ENCODE measurements around the gene TM7SF2. TPM values are rescaled to one million over a fixed set of nuclear protein-coding genes. Genes with fewer than 3 reads are reported as not detected.

The TM7SF2 gene
- total RNA-seq, 4 donors from 2014 or later: 118 to 374 (median 160) TPM

DNA sequence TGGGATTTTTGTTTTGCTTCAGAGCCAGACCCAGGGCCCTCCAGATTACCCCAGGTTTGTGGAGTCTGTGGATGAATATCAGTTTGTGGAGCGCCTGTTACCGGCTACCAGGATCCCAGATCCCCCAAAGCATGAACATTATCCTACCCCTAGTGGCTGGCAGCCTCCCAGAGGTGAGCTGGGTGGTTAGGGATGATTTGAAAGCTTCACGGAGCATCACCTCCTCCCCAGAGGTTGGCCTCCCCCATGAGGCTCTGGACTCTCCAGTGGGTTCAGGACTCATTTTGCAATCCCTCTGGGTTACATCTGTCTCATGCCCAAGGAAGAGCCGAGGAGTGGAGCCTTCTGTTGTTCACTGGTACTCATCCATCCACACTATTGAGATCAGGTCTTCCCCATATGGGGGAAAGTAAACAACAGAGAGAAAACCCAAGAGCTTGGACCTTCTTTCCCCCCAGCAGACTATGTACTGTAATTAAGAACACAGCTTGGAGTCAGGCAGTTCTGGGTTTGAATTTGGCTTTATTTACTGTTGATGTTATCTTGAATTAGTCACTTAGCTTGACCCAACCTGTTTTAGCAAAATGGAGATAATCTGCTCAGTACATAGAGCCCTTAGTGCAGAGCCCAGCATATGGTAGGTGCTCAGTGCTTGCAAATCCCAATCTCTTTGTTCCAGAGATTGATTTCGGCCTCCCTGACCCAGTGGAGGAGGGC is 13.0 kb downstream of the TM7SF2 start:
- DNase-seq (ENCODE audit: low spot score in 2 of 2): no peak
- 90% methylated on average over 5 of the region's 5 CpGs for WGBS, 2 donors
- intact Hi-C loops (cut with DNase I; ENCODE audit: low total_unique reads): no loop called here
- no peak for TF ChIP-seq POLR2A (IDR thresholded peaks at IDR 0.05)
- TF ChIP-seq, protein P1, sequence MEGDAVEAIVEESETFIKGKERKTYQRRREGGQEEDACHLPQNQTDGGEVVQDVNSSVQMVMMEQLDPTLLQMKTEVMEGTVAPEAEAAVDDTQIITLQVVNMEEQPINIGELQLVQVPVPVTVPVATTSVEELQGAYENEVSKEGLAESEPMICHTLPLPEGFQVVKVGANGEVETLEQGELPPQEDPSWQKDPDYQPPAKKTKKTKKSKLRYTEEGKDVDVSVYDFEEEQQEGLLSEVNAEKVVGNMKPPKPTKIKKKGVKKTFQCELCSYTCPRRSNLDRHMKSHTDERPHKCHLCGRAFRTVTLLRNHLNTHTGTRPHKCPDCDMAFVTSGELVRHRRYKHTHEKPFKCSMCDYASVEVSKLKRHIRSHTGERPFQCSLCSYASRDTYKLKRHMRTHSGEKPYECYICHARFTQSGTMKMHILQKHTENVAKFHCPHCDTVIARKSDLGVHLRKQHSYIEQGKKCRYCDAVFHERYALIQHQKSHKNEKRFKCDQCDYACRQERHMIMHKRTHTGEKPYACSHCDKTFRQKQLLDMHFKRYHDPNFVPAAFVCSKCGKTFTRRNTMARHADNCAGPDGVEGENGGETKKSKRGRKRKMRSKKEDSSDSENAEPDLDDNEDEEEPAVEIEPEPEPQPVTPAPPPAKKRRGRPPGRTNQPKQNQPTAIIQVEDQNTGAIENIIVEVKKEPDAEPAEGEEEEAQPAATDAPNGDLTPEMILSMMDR (IDR thresholded peaks at IDR 0.05): no peak
- H3K4me3 ChIP-seq (ENCODE audit: low read depth, poor library complexity, severe bottlenecking): no peak overlapping the region

DNA sequence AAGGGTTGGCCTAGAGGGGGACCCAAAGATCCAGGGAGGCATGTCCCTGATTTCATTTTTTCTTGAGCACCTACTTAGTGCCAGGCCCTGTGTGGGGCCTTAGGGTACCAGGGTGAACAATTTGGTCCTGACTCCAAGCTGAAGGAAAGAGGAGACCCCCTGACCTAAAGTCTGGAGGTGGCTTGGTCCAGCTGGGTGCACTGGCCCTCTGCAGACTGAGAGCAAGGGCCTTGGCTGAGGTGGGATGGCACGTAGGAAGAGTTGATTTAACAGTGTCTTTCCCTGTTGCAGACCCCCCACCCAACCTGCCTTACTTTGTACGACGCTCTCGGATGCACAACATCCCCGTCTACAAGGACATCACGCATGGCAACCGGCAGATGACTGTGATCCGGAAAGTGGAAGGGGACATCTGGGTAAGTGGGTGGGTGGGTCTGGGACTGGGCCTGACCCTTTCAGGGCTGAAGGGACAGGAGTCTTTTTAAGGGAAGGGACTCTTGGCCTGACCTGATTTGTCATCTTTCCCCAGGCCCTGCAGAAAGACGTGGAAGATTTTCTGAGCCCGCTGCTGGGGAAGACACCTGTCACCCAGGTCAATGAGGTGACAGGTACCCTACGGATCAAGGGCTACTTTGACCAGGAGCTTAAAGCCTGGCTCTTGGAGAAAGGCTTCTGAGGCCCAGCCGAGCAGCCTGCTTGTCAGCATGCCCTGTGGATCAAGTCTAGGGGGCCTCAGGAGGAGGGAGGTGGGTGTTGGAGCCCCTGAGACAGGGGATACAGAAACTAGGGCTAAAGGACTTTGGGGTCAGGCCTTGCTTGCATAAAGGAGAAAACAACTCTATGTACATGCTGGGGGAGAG is 13.8 kb downstream of the TM7SF2 start:
- no peak overlapping the region for H3K4me3 ChIP-seq (ENCODE audit: low read depth, poor library complexity, severe bottlenecking)
- TF ChIP-seq, protein P1 (IDR thresholded peaks at IDR 0.05): no peak
- no peak for TF ChIP-seq POLR2A (IDR thresholded peaks at IDR 0.05)
- WGBS, 2 donors: 86 to 90% methylated on average over 12 of the region's 12 CpGs
- DNase-seq (ENCODE audit: low spot score in 2 of 2): no peak
- intact Hi-C loops (cut with DNase I; ENCODE audit: low total_unique reads): no loop called here

DNA sequence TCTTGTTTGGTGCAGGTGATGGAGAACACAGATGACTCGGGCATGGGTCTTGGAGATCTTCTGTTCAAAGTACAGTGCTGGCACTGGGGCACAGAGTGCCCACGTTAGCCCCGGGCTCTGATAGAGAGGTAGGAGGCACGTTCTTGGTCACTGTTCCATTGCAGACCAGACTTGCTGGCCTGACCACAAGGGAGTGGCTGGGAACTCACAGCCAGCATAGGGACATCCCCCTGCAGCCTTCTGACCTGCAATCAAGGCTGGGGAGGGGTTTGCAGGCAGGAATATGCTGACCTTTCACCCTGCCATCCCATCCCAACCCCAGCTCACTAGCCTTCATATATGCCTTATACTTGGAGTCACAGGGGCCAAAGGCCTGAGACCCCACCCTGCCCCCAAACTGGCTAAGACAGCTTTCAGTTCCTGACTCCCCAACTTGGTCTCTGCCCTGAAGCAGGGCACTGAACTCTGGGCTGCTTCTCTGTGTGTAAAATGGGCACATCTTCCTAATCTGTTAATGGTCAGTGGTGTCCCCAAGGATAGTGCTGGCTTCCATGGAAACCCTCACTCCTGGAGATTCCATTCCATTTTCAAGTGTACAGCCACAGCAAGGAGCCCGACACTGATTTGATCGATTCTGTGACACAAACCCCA is 15.1 kb downstream of the TM7SF2 start:
- H3K4me3 ChIP-seq (ENCODE audit: low read depth, poor library complexity, severe bottlenecking): no peak overlapping the region
- 60 to 77% methylated on average over 5 to 6 of the region's 6 CpGs for WGBS, 2 donors
- intact Hi-C loops (cut with DNase I; ENCODE audit: low total_unique reads): no loop called here
- no peak for DNase-seq (ENCODE audit: low spot score in 2 of 2)
- no peak for TF ChIP-seq POLR2A (IDR thresholded peaks at IDR 0.05)
- TF ChIP-seq, protein P1 (IDR thresholded peaks at IDR 0.05): no peak

DNA sequence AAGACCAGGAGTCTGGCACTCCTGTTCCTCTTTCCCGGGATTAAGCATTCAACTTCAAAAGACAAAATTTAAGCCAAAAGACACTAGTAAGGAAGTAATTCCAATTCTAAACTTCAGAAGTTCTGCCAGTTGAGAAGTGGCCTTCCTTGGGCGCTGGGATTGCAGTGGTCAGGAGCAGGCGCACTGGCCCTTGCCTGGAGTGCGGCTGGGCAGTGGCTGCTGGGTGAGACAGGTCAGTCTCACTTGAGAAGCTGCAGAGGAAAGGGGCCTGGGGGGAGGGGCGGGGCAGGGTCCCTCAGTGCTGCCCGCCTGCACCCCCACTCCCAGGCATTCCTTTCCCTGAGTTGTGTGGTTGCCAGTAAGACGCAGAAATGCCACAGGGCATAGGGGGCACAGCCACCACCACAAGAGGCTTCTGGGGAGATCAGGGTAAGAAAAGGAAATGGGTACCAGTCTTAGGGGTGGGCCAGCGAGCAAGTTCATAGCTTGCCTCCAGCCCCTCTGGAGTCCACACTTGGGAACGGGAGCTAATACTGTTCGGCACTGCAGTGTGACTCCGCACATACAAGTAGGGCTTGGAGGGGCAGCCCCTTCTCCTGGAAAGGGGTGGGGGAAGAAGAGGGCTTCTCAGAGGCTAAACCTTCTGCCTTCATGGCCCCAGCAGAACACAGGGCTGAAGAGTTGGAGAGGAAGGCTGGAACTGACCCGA is 16.0 kb downstream of the TM7SF2 start:
- intact Hi-C loops (cut with DNase I; ENCODE audit: low total_unique reads): no loop called here
- no peak overlapping the region for H3K4me3 ChIP-seq (ENCODE audit: low read depth, poor library complexity, severe bottlenecking)
- DNase-seq (ENCODE audit: low spot score in 2 of 2): no peak
- 75 to 77% methylated on average over 12 of the region's 12 CpGs for WGBS, 2 donors
- TF ChIP-seq POLR2A (IDR thresholded peaks at IDR 0.05): no peak
- TF ChIP-seq, protein P1 (IDR thresholded peaks at IDR 0.05): no peak
